HepG2 (cell line): ENCODE measurements around the gene NDUFS7. TPM values are rescaled to one million over a fixed set of nuclear protein-coding genes. Genes with fewer than 3 reads are reported as not detected.

Experiments
- ATAC-seq: fragments of 200-7000 bp; cut with Tn5 transposase; 3 replicates; pipeline ENCODE4 v1.9.1; 2020; ENCODE audit warnings: mild to moderate bottlenecking, moderate library complexity
- BruUV-seq: library from RNA; stranded (reverse); fragments of 400-500 nt; replicated peaks from 2 replicates; lab custom pipeline; 2021; lab: Mats Ljungman, UMichigan
- CTCF ChIA-PET: fragments of 300-600 bp; formaldehyde crosslinking; extraction: SDS; loops from one replicate; lab custom pipeline; 2021; ENCODE audit warnings: low total read pairs, inconsistent platforms, low intra/inter-chr PET ratio; lab: Yijun Ruan, JAX
- POLR2A ChIA-PET: fragments of 350-600 bp; sonication (Branson Sonifier 250); formaldehyde crosslinking; loops from one replicate; lab custom pipeline; 2020; ENCODE audit warnings: antibody characterized with exemption, inconsistent platforms; lab: Yijun Ruan, JAX
- DNase-seq: peaks from one replicate; pipeline ENCODE4 v3.0.0-alpha.2; 2015; ENCODE audit warnings: low spot score
- FAIRE-seq: peaks from 3 replicates; lab custom pipeline; 2011; peaks lifted over from hg19 to GRCh38; lab: Jason Lieb, UNC
- H2AFZ ChIP-seq: one replicate; pipeline ENCODE4 v1.6.1; 2011; ENCODE audit warnings: low read length, inconsistent platforms
- H3K27ac ChIP-seq: fragments of 300-600 bp; 3 replicates; pipeline ENCODE4 v1.8.0; 2011; ENCODE audit warnings: mixed run types, mild to moderate bottlenecking, mixed read lengths, low read length, inconsistent platforms; ENCODE audit not compliant: insufficient read depth; ENCODE audit errors: extremely low read length
- H3K27me3 ChIP-seq, 2 experiments: fragments of 200-600 bp in 1 of 2; 2 replicates in 1 of 2; 3 replicates in 1 of 2; pipeline versions ENCODE4 v1.6.0 to v1.8.0; 2011; ENCODE audit warnings: low read length in 2 of 2, mild to moderate bottlenecking in 2 of 2, moderate library complexity in 2 of 2, inconsistent platforms in 1 of 2; ENCODE audit not compliant: insufficient read depth in 2 of 2, control insufficient read depth in 1 of 2
- H3K36me3 ChIP-seq, 2 experiments: fragments of 200-600 bp in 1 of 2; replicated peaks in 1 of 2; 2 replicates in 1 of 2; 3 replicates in 1 of 2; pipeline versions ENCODE4 v1.5.1 to v1.8.0; 2011; ENCODE audit warnings: low read length in 2 of 2, inconsistent platforms in 1 of 2; ENCODE audit not compliant: insufficient read depth in 2 of 2, control insufficient read depth in 1 of 2
- H3K4me1 ChIP-seq: 2 replicates; pipeline ENCODE4 v1.5.1; 2012; ENCODE audit warnings: low read length, inconsistent platforms; ENCODE audit not compliant: insufficient read depth
- H3K4me2 ChIP-seq: 2 replicates; pipeline ENCODE4 v1.6.0; 2011; ENCODE audit warnings: low read depth, low read length, inconsistent platforms
- H3K4me3 ChIP-seq, 3 experiments: fragments of 200-600 bp in 1 of 3; sonication (generic), shearing (Covaris generic) in 1 of 3; replicated peaks in 1 of 3; 2 replicates each; pipeline ENCODE4 v1.5.1; 2011 to 2016; ENCODE audit warnings: low read length in 3 of 3, inconsistent platforms in 2 of 3, low read depth in 2 of 3, mild to moderate bottlenecking in 2 of 3, control low read depth in 1 of 3, mixed read lengths in 1 of 3; ENCODE audit not compliant: insufficient read depth in 1 of 3
- H3K79me2 ChIP-seq: one replicate; pipeline ENCODE4 v1.6.1; 2011; ENCODE audit warnings: low read length, inconsistent platforms; ENCODE audit not compliant: insufficient read depth
- H3K9ac ChIP-seq: 2 replicates; pipeline ENCODE4 v1.6.0; 2011; ENCODE audit warnings: mild to moderate bottlenecking, low read depth, low read length, inconsistent platforms; ENCODE audit not compliant: insufficient read depth
- H3K9me3 ChIP-seq: 2 replicates; pipeline ENCODE4 v1.5.1; 2012; ENCODE audit warnings: mild to moderate bottlenecking, low read length
- H4K20me1 ChIP-seq: 2 replicates; pipeline ENCODE4 v1.6.0; 2011; ENCODE audit warnings: inconsistent platforms, mild to moderate bottlenecking, low read length, moderate library complexity; ENCODE audit not compliant: insufficient read depth
- AGO2 ChIP-seq: fragments of 200-400 bp; formaldehyde crosslinking; optimal IDR thresholded peaks from 2 replicates; pipeline ENCODE3; 2017; ENCODE audit warnings: mild to moderate bottlenecking, low read depth, low read length, moderate library complexity
- GATA4 ChIP-seq: sonication (generic); IDR thresholded peaks from 2 replicates; pipeline ENCODE4 v1.6.1; 2016; ENCODE audit warnings: antibody characterized with exemption, low read depth, borderline replicate concordance
- HNF4A ChIP-seq: sonication (generic); formaldehyde crosslinking; IDR thresholded peaks from 2 replicates; pipeline ENCODE4 v1.4.0; 2020; ENCODE audit warnings: missing genetic modification reagents
- NBN ChIP-seq: fragments of 450-650 bp; conservative IDR thresholded peaks from 2 replicates; pipeline ENCODE4 v1.6.1; 2017
- ZNF672 ChIP-seq: sonication (generic); formaldehyde crosslinking; IDR thresholded peaks from 2 replicates; pipeline ENCODE4 v1.8.1; 2022; ENCODE audit warnings: missing genetic modification reagents
- ZNF713 ChIP-seq: sonication (generic); formaldehyde crosslinking; IDR thresholded peaks from 2 replicates; pipeline ENCODE4 v1.4.0; 2020; ENCODE audit warnings: mild to moderate bottlenecking, missing genetic modification reagents
- WGBS: methylation state at CpG from one replicate; pipeline ENCODE4 v1.1.6; 2017; ENCODE audit warnings: low lambda C conversion rate; 5-methylcytosine and 5-hydroxymethylcytosine counted together
- in situ Hi-C: cut with HindIII; loops from 2 replicates; pipeline ENCODE4 v1.10.0; 2017; ENCODE audit warnings: low pct_unique_long_range_greater_than_20kb; ENCODE audit not compliant: extremely low pct_ligation_motif_present
- intact Hi-C: fragments of 100-400 bp; cut with micrococcal nuclease; formaldehyde crosslinking; loops from one replicate; pipeline ENCODE4 v1.10.0; 2022; ENCODE audit not compliant: unreplicated experiment
- polyA plus RNA-seq, 8 experiments: library from polyadenylated mRNA; depleted of rRNA in 3 of 8; stranded (reverse) in 7 of 8; unstranded in 1 of 8; fragments of >200 nt; fragmentation: Illumina TruSeq in 4 of 8; extraction: Trizol in 4 of 8; gene quantifications; 2 replicates each; pipeline versions ENCODE4 v1.2.1 to v1.2.3, GENCODE V29; 2011 to 2016; ENCODE audit warnings: low read depth in 4 of 8, missing spikeins in 1 of 8, mixed read lengths in 1 of 8; ENCODE audit not compliant: insufficient read depth in 1 of 8
- total RNA-seq, 5 experiments: library from RNA; depleted of rRNA; stranded (reverse); fragments of >200 nt; fragmentation: Illumina TruSeq; extraction: Trizol; gene quantifications; 2 replicates each; pipeline ENCODE4 v1.2.3, GENCODE V29; 2016; ENCODE audit warnings: low read depth in 1 of 5
- TF ChIP-seq, protein P1 (sequence below): sonication (generic); formaldehyde crosslinking; IDR thresholded peaks from 2 replicates; pipeline ENCODE4 v1.4.0; 2020; ENCODE audit warnings: missing genetic modification reagents
- TF ChIP-seq, protein P2 (sequence below): IDR thresholded peaks from 2 replicates; pipeline ENCODE4 v1.6.1; 2016; ENCODE audit warnings: missing genetic modification reagents, missing compliant biosample characterization
- TF ChIP-seq, protein P3 (sequence below): sonication (generic); formaldehyde crosslinking; IDR thresholded peaks from 2 replicates; pipeline ENCODE4 v1.5.0; 2020; ENCODE audit warnings: missing genetic modification reagents

NDUFS7 gene
- total and polyA plus RNA-seq, 2 of the 13 experiments (the other 11 are each of a cell fraction or from before 2014, with no cell fraction given) = 34.3 to 66.9 TPM

DNA sequence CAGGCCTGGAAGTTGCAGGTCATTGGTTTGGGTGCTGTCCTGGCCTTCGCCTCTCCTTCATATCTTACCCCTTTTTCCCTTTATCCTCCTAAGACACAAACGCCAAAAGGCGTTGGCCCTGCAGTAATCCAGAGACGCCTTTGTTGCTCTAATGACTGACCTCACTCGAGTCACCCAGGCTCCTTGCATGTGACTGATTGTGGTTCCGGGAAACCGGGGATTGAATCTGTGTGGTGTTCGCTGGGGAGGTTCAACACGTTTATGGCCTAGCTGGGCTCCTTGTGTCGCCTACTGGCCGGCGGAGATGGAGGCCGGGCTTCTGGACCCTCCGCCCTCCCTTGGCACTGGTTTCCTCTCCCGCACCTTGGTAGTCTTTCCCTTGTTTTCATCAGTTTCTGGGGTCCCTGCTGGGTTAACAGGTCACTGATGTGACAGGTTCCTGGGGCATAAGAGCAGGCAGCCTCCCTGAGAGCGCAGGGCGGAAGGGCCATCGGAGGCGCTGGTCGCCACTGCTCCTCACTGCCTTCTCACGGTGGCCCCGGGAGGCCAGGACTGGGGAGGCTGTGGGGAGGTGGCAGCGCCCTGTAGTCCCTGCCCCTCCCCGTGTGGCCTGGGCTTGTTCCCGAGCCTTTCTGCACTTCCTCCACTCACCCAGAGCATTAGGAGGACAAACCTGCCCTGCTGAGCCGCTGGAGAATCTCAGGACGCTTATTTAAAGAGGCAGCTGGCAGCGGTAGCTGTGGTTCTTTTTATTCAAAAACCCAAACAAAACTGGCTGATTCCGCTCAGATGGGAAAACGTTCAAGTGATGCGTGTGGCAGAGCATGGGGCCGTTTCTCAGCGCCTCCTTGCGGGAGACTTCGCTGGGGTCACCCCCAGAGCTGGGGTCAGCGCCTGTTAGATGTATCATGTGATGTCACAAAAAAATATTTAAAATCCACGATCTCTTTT is 18.1 kb upstream of the NDUFS7 start:
- ChIA-PET CTCF (no interaction called here), POLR2A (no interaction called here)
- no peak overlapping the region for H3K9ac ChIP-seq
- H3K27me3 ChIP-seq = no peaks in the 10 kb centered on the region
- intact Hi-C loops = no loop called here
- DNase-seq (no peak), FAIRE-seq (no peak), ATAC-seq (no peak)
- no peaks in the 10 kb centered on the region for H3K9me3 ChIP-seq
- no peak overlapping the region for H3K4me2 ChIP-seq
- no peaks in the 10 kb centered on the region for H4K20me1 ChIP-seq
- peaks cover 12 to 39% of the 10 kb centered on the region in 2 experiments; a peak in 4 of 5 replicates for H3K36me3 ChIP-seq
- no peak overlapping the region for H3K4me3 ChIP-seq
- H3K27ac ChIP-seq = no peak overlapping the region
- no TSS peak for BruUV-seq
- in situ Hi-C loops = no loop called here
- H3K79me2 ChIP-seq = no peaks in the 10 kb centered on the region
- no peak overlapping the region for H2AFZ ChIP-seq
- no peaks in the 10 kb centered on the region; the same call in 1 of the 2 replicates for H3K4me1 ChIP-seq
- WGBS = 95% methylated on average over 27 of the region's 37 CpGs
- TF ChIP-seq AGO2 = peak; percentile 23
- TF ChIP-seq GATA4 = no peak

DNA sequence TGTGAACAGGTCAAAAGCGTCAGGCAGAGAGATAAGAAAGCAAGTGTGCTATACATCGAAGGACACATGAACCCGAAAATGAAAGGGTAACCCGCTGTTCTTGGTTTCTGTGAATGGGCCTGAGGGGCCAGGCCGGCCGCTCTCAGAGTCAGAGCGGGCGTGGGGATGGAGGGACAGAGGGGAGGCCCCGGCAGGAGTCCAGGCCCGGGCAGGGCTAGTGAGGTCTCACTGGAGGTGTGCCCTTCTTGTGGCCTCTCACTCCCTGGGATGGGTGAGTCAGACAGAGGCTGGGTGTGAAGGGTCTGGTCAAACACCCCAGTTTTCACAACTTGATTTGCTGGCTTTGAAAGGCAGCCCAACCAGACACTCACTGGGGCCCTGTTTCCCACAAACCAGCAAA is 17.4 kb upstream of the NDUFS7 start:
- Histone ChIP-seq H3K36me3 (peaks cover 16 to 37% of the 10 kb centered on the region in 2 experiments), H3K4me1 (no peaks in the 10 kb centered on the region; the same call in 1 of the 2 replicates), H4K20me1 (no peaks in the 10 kb centered on the region), H3K4me2 (no peak overlapping the region), H3K79me2 (no peaks in the 10 kb centered on the region), H3K4me3 (no peak overlapping the region), H3K27me3 (no peaks in the 10 kb centered on the region), H3K9me3 (no peaks in the 10 kb centered on the region), H3K9ac (no peak overlapping the region), H2AFZ (no peak overlapping the region), H3K27ac (no peak overlapping the region)
- FAIRE-seq (no peak), DNase-seq (no peak), ATAC-seq (no peak)
- CTCF ChIA-PET = no interaction called here
- 98% methylated on average over 10 of the region's 10 CpGs for WGBS
- POLR2A ChIA-PET = no interaction called here
- in situ Hi-C loops = no loop called here
- no TSS peak for BruUV-seq
- intact Hi-C loops = no loop called here
- TF ChIP-seq, protein P1, sequence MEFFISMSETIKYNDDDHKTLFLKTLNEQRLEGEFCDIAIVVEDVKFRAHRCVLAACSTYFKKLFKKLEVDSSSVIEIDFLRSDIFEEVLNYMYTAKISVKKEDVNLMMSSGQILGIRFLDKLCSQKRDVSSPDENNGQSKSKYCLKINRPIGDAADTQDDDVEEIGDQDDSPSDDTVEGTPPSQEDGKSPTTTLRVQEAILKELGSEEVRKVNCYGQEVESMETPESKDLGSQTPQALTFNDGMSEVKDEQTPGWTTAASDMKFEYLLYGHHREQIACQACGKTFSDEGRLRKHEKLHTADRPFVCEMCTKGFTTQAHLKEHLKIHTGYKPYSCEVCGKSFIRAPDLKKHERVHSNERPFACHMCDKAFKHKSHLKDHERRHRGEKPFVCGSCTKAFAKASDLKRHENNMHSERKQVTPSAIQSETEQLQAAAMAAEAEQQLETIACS (CRISPR knock-in tag) = no peak
- TF ChIP-seq NBN (no peak), HNF4A (no peak), ZNF672 (CRISPR knock-in tag) (no peak), ZNF713 (CRISPR knock-in tag) (no peak)
- TF ChIP-seq, protein P2, sequence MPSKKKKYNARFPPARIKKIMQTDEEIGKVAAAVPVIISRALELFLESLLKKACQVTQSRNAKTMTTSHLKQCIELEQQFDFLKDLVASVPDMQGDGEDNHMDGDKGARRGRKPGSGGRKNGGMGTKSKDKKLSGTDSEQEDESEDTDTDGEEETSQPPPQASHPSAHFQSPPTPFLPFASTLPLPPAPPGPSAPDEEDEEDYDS (CRISPR knock-in tag) = no peak
- TF ChIP-seq, protein P3, sequence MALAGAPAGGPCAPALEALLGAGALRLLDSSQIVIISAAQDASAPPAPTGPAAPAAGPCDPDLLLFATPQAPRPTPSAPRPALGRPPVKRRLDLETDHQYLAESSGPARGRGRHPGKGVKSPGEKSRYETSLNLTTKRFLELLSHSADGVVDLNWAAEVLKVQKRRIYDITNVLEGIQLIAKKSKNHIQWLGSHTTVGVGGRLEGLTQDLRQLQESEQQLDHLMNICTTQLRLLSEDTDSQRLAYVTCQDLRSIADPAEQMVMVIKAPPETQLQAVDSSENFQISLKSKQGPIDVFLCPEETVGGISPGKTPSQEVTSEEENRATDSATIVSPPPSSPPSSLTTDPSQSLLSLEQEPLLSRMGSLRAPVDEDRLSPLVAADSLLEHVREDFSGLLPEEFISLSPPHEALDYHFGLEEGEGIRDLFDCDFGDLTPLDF = no peak
